Measurements from ENCODE around the gene NME2.
"Not testable (repeated sequence)": the region's sequence is repeated elsewhere in the genome, so short reads cannot be mapped to it uniquely, and the experiment has no call there.

Gene NME2

DNA sequence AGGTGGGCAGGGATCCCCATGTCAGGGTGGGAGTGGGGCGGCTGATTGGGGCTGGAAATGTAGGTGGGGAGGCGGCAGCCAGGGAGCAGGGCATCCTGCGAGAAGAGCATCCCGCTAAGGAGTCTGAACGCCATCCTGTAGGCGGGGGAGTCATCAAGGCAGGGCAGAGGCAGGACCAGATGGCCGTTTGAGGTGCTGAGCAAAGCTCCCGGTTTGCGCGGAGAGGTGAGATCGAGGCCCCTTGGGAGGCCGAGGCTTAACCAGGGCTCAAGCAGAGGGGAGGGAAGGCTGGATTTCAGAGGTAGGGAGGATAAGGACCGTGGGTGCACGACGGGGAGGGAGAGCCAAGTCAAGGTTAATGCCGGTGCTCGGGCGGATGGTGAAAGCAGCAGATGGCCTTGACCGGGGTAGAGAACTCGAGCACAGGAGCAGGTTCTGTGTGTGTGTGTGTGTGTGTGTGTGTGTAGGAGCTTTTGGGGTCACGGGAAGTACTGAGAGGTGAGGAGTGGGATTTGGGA is 472 bp upstream of the NME2 start:
- ATAC-seq (replicated peaks) (peak; percentile 43 to 47), DNase-seq (peak; percentile 5)
- peak overlapping the region; percentile 87 to 89 for H3K4me3 Mint-ChIP-seq
- no peaks in the 10 kb centered on the region for H3K27me3 Mint-ChIP-seq
- H3K9me3 Mint-ChIP-seq, result no peaks in the 10 kb centered on the region
- H3K36me3 Mint-ChIP-seq, result peaks cover 49 to 67% of the 10 kb centered on the region in 2 donors
- peak overlapping the region; percentile 94 for H3K27ac Mint-ChIP-seq
- H3K4me1 Mint-ChIP-seq, result peaks cover 27 to 36% of the 10 kb centered on the region in 2 donors

DNA sequence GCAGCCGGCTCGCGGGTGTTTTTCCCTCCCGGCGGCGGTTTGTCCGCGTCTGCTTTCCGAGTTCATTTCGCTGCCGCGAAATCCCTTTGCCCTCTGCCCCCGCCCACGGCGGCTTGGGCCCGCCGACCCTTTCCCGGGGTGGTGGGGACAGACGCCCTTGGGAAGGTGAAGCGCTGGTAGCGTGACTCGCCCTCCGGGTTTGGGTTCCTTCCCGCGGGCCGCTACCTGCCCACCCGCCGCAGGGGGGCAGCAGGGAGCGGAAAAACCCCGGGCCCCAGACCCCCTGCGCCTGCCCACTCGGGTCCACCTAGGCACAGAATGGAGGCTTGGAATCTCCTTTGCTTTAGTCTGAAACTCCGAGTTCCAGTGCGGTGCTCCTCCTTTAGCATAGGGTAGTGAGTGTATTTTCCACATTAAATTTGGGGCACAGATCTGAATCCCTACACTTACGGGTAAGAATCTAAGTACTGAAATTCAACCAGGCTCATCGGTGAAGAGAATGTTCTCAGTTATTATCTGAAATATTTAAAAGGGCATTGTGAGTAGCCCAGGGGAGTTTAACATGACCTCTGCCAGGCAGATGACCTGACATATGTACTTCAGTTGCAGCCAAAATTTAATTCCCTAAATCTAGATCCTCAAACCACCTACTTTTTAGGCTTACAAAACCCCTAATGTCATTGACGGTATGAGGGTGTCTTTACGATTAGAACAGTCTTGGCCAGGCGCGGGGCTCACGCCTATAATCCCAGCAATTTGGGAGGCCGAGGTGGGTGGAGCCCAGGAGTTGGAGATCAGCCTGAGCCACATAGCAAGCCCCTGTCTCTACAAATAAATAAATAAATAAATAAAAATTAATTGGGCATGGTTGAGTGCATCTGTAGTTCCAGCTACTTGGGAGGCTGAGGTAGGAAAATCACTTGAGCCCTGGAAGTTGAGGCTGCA is 1.0 kb downstream of the NME2 start:
- H3K4me3 Mint-ChIP-seq, result peak overlapping the region; percentile 87 to 89
- ATAC-seq (replicated peaks) (peak; percentile 61 to 63), DNase-seq (peak; percentile 65)
- H3K9me3 Mint-ChIP-seq, result no peaks in the 10 kb centered on the region
- H3K27me3 Mint-ChIP-seq, result no peaks in the 10 kb centered on the region
- peaks cover 27 to 36% of the 10 kb centered on the region in 2 donors for H3K4me1 Mint-ChIP-seq
- H3K27ac Mint-ChIP-seq, result peak overlapping the region; percentile 98
- peaks cover 42 to 62% of the 10 kb centered on the region in 2 donors for H3K36me3 Mint-ChIP-seq

DNA sequence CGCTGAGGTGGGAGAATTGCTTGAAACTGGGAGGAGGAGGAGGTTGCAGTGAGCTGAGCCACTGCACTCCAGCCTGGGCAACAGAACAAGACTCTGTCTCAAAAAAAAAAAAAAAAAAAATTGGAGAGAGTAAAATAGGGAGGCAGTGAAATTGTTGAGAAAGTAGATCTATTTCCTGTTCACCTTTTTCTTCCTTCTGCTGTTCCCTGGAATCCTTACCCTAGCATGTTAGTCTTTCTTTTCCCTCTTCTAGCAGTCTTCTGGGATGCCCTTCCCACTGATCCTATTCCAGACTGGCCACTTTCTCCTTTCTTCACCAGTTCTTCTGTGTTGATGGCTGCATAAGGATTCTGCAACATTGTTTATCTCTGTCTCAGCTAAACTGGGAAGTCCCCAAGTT is 3.1 kb downstream of the NME2 start:
- Mint-ChIP-seq H3K27ac (no peak overlapping the region), H3K36me3 (peaks cover 29 to 56% of the 10 kb centered on the region in 2 donors), H3K4me3 (peak overlapping the region in 1 of 2 donors; percentile 25), H3K9me3 (no peaks in the 10 kb centered on the region), H3K4me1 (peaks cover 27 to 36% of the 10 kb centered on the region in 2 donors), H3K27me3 (no peaks in the 10 kb centered on the region)
- DNase-seq, result no peak
- ATAC-seq (replicated peaks), result no peak

DNA sequence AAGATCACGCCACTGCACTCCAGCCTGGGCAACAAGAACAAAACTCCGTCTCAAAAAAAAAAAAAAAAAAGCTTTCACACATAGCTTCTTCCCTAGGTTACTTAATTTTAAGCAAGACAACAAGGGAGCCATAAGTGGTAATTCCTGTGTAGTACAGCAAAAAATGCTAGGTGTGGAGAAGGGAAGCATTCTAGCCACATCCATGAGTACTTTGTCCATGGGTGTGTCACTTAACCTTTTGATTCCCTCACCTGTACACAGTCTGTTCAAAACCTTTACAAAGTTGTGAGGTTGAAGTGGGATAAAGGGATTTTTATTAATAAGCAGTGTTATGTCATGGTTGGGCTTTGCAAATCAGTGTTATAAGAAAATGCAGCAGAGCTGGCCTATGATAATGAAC is 4.5 kb downstream of the NME2 start:
- DNase-seq (no peak), ATAC-seq (replicated peaks) (no peak)
- no peaks in the 10 kb centered on the region for H3K27me3 Mint-ChIP-seq
- peaks cover 29 to 47% of the 10 kb centered on the region in 2 donors for H3K36me3 Mint-ChIP-seq
- peaks cover 18 to 26% of the 10 kb centered on the region in 2 donors for H3K4me1 Mint-ChIP-seq
- no peak overlapping the region for H3K4me3 Mint-ChIP-seq
- H3K27ac Mint-ChIP-seq, result peak overlapping the region; percentile 9
- no peaks in the 10 kb centered on the region for H3K9me3 Mint-ChIP-seq

DNA sequence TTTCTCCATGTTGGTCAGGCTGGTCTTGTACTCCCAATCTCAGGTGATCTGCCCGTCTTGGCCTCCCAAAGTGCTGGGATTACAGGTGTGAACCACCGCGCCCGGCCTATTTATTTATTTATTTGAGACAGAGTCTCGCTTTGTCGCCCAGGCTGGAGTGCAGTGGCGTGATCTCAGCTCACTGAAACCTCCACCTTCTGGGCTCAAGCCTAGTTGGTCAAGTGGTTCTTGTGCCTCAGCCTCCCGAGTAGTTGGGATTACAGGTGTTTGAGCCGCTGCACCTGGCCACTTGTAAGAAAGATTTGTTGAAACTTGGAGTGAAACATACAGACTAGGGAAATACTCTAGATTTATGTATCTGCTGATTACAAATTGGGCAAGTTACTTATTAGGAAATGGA is 5.8 kb downstream of the NME2 start:
- H3K27ac Mint-ChIP-seq; DNase-seq; ATAC-seq (replicated peaks); H3K27me3 Mint-ChIP-seq; H3K4me3 Mint-ChIP-seq; H3K9me3 Mint-ChIP-seq: not testable (repeated sequence)
- Mint-ChIP-seq H3K36me3 (peaks cover 27 to 40% of the 10 kb centered on the region in 2 donors), H3K4me1 (peaks cover 14 to 21% of the 10 kb centered on the region in 2 donors)

DNA sequence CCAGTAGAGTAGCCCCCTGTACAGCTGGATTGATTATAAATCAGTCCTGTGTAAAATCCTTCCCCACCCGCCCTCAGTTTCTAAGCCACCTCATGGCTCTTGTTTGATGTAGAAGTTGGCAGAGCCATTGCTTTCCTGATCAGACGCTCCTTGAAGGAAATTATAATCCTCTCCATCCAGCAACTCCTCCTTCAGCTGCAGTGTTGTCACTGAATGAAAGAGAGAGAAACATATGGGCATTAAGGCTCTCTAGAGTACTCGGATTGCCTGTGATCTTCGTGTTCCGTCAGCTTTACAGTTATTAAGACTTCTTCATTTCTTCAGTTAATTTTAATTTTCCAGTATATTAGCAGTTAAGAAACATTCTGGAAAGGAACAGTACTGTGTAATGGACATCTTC is 14.3 kb downstream of the NME2 start:
- no peak for ATAC-seq (replicated peaks)

DNA sequence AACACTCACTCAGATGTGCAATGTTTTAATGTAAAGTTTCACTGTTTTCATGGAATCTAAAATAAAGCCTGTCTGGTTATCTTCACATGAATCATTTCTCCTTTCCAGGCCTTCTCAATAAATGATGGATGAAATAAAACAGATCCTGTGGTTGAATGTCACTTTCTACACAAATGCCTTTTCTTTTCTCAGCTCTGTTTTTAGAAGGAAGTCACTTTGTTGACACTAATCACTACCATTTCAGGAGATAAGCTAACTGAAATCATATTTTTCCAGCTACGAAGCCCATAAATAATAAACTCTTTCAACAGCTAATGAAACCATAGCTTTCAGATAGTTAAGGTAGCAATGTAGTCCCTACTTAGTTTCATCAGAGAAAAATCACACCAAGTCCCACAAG is 17.9 kb downstream of the NME2 start:
- ATAC-seq (replicated peaks) (no peak), DNase-seq (no peak)
- Mint-ChIP-seq H3K4me1 (peaks cover 5 to 19% of the 10 kb centered on the region in 2 donors), H3K36me3 (peaks cover 42 to 43% of the 10 kb centered on the region in 2 donors), H3K4me3 (no peak overlapping the region), H3K27ac (peak overlapping the region; percentile 7), H3K27me3 (no peaks in the 10 kb centered on the region), H3K9me3 (no peaks in the 10 kb centered on the region)

More for the DNA sequence above, 14.3 kb downstream of the NME2 start:
- Mint-ChIP-seq H3K4me3 (no peak overlapping the region), H3K36me3 (peaks cover 26% of the 10 kb centered on the region in 2 donors), H3K4me1 (peaks cover 5 to 19% of the 10 kb centered on the region in 2 donors), H3K27ac (no peak overlapping the region), H3K9me3 (no peaks in the 10 kb centered on the region), H3K27me3 (no peaks in the 10 kb centered on the region)
- DNase-seq, result no peak

DNA sequence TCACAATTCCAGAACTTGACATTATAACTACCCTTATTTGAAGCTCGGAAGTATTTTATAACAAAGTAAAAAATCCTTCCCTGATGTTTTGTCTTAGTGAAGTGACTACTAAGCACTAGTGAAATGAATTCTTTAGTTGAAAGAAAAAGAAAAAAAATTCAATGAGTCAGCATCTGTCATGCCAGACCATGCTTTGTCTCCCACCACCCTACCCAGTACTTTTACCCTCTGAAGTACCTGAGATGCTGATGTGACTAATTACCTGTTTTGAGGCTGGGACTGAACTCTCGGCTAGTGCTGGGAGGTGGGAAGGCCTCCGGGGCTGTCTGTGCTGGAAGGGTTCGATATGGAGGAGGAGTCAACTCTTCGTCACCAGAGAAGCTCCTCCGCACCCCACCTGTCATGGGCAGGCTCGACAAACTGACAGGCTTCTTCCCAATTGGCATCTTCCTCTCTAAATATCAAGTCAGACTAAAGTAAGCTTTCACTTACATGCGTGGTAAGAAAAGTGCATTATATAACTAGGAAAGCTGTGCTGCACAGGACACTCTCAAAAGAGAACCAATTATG is 19.6 kb downstream of the NME2 start:
- Mint-ChIP-seq H3K4me3 (no peak overlapping the region), H3K9me3 (no peaks in the 10 kb centered on the region), H3K4me1 (peaks cover 2 to 13% of the 10 kb centered on the region in 2 donors), H3K27ac (no peak overlapping the region), H3K27me3 (no peaks in the 10 kb centered on the region), H3K36me3 (peaks cover 37 to 40% of the 10 kb centered on the region in 2 donors)
- DNase-seq (no peak), ATAC-seq (replicated peaks) (no peak)

DNA sequence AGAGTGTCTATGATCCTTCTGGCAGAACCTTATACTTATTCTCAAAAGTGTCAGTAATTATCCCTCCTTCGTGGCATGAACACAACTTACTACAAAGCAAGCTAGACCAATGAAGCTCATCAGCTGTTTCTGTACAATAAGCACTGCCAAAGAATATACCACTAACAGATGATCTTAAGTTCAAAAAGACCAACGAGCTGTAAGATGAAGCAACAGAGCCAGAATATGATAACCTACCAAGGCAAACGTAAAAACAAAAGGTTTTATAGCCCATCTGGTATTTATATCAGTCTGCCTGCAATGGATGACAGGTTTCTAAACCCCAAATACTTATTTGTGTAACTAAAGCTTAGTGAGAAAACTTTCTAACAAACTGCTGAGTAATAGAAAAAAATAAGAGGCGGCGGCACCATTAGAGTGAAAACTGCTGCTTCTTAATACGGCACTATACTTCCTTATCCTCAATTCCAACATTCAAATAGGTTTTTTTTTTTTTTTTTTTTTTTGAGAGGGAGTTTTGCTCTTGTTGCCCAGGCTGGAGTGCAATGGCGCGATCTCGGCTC is 22.1 kb downstream of the NME2 start:
- H3K9me3 Mint-ChIP-seq, result no peaks in the 10 kb centered on the region

DNA sequence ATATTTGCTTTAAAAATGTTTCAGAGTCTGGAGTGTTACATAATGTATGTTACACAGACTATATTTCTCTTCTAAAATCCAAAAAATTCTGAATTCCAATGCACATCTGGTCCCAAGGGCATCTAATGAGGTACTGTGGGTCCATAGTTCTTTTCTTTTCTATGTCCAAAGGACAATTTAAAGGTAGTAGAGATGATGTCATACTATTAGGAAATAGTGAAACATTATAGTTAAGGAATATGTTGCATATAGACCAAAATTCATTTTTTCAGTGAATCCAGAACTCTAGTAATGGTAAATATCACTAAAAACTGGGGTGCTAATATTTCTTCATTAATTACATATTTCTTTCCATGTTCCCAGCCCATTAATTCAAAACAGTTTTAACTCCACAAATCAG is 23.0 kb downstream of the NME2 start:
- Mint-ChIP-seq H3K27ac (no peak overlapping the region), H3K4me3 (no peak overlapping the region), H3K4me1 (peaks cover 2 to 13% of the 10 kb centered on the region in 2 donors), H3K36me3 (peaks cover 38 to 41% of the 10 kb centered on the region in 2 donors), H3K27me3 (no peaks in the 10 kb centered on the region), H3K9me3 (no peaks in the 10 kb centered on the region)
- ATAC-seq (replicated peaks), result no peak
- DNase-seq, result no peak

More for the DNA sequence above, 22.1 kb downstream of the NME2 start:
- Mint-ChIP-seq H3K4me3 (no peak overlapping the region), H3K4me1 (peaks cover 2 to 13% of the 10 kb centered on the region in 2 donors), H3K36me3 (peaks cover 32 to 39% of the 10 kb centered on the region in 2 donors), H3K27me3 (no peaks in the 10 kb centered on the region), H3K27ac (no peak overlapping the region)
- no peak for ATAC-seq (replicated peaks)
- no peak for DNase-seq

DNA sequence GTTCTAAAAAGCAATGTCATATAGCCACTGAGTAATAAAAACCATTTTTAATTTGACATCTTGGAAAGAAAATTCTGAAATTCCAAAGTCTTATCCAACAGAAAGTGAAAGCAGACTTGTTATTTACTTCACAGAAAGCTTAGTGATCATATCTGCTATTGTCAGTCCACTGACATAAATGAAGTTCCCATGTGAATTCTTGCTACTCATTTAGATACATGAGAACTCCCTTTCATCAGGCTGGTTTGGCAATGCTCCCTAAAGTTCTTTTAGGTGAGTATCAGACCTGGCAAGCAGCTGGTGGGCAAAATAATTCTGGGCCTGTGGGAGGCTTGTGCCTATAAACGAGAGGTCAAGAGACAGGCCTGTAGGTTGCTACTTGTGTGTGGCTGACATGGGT is 23.4 kb downstream of the NME2 start:
- H3K27me3 Mint-ChIP-seq, result no peaks in the 10 kb centered on the region
- H3K36me3 Mint-ChIP-seq, result peaks cover 36 to 39% of the 10 kb centered on the region in 2 donors
- peaks cover 2 to 9% of the 10 kb centered on the region in 2 donors for H3K4me1 Mint-ChIP-seq
- H3K4me3 Mint-ChIP-seq, result no peak overlapping the region
- ATAC-seq (replicated peaks) (no peak), DNase-seq (no peak)
- no peak overlapping the region for H3K27ac Mint-ChIP-seq
- H3K9me3 Mint-ChIP-seq, result no peaks in the 10 kb centered on the region

DNA sequence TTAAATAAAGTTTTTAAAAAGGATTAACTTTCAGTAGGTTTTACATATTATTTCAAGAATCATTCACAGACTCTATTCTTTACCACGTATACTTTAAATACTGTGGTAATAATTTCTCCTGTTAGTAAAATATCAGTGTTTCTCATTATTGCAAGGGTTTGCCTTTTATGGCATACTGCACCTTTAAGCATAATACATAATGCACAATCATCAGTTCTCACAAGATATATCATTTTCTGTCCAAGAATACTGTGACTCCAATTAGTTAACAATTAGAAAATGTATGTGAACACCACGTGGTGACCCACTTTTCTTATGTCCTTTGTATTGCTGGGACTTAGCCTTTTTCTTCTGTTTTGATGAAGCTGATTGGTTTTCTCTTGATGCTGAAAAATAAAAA is 25.7 kb downstream of the NME2 start:
- Mint-ChIP-seq H3K9me3 (no peaks in the 10 kb centered on the region), H3K27ac (no peak overlapping the region), H3K4me1 (no peaks in the 10 kb centered on the region), H3K36me3 (peaks cover 27 to 31% of the 10 kb centered on the region in 2 donors), H3K27me3 (no peaks in the 10 kb centered on the region), H3K4me3 (no peak overlapping the region)
- no peak for DNase-seq
- no peak for ATAC-seq (replicated peaks)

DNA sequence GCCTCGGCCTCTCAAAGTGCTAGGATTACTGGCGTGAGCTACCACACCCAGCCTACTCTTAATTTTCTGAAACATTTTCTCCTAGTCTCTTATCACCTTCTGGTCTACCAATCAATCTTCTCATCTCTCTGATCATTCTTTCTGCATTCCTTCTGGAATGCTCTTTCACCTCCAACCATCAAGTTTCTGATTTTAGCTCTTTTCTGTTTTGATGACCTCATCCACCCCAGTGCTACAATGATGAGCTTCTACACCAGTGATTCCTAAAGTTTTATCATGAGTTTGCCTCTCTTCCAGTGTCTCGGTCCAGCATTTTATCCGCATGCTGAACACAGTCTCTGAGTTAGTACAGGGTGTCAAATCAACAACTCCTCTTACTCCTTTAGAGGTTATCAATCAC is 31.5 kb downstream of the NME2 start:
- ATAC-seq (replicated peaks), result no peak
- Mint-ChIP-seq H3K36me3 (peaks cover 36 to 37% of the 10 kb centered on the region in 2 donors), H3K27ac (no peak overlapping the region), H3K4me1 (no peaks in the 10 kb centered on the region), H3K27me3 (no peaks in the 10 kb centered on the region), H3K9me3 (no peaks in the 10 kb centered on the region), H3K4me3 (no peak overlapping the region)
- no peak for DNase-seq

DNA sequence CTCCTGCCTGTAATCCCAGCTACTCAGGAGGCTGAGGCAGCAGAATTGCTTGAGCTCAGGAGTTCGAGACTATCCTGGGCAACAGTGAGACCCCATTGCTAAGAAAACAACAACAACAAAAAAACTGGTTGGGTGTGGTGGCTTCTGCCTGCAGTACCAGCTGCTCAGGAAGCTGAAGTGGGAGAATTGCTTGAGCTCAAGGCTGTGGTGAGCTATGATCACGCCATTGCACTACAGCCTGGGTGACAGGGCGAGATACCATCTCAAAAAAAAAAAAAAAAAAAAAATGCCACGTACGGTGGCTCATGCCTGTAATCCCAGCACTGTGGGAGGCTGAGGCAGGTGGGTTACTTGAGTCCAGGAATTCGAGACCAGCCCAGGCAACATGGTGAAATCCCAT is 34.1 kb downstream of the NME2 start:
- H3K4me1 Mint-ChIP-seq, result no peaks in the 10 kb centered on the region
- H3K27me3 Mint-ChIP-seq, result no peaks in the 10 kb centered on the region
- DNase-seq (no peak), ATAC-seq (replicated peaks) (no peak)
- H3K4me3 Mint-ChIP-seq, result no peak overlapping the region
- no peak overlapping the region for H3K27ac Mint-ChIP-seq
- no peaks in the 10 kb centered on the region for H3K9me3 Mint-ChIP-seq
- H3K36me3 Mint-ChIP-seq, result peaks cover 32 to 33% of the 10 kb centered on the region in 2 donors
